GM12864 (cell line): ENCODE measurements around the gene SLC2A1.

ENCODE experiments used
- DNase-seq: peaks from one replicate; pipeline ENCODE4 v3.0.0-alpha.2; 2011; ENCODE audit warnings: low read depth
- H3K4me3 ChIP-seq: 2 replicates; pipeline ENCODE4 v1.5.1; 2011; ENCODE audit warnings: mild to moderate bottlenecking, low read depth, low read length, control low read depth
- TF ChIP-seq, protein P1 (sequence below): IDR thresholded peaks from 2 replicates; pipeline ENCODE4 v1.5.1; 2011; ENCODE audit warnings: low read depth, mild to moderate bottlenecking, moderate library complexity, low read length, control low read depth, inconsistent platforms; ENCODE audit errors: missing control alignments

SLC2A1 gene

DNA sequence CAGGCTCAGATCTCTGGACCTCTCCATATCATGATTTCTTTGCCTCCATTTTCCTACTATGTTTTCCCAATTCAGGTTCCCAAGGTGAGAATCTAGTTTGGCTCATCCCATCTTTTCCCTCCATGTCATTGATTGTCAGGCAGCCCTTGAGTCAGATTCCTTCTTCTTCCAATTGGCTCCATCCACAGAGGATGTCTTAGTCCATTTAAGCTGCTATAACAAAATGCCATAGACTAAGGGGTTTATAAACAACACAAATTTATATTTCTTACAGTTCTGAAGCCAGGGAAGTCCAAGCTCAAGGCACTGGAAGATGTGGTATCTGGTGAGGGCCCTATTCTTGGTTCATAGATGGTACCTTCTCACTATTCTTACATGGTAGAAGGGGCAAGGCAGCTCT, 42.8 kb upstream of the SLC2A1 start:
- DNase-seq: no peak
- TF ChIP-seq, protein P1, sequence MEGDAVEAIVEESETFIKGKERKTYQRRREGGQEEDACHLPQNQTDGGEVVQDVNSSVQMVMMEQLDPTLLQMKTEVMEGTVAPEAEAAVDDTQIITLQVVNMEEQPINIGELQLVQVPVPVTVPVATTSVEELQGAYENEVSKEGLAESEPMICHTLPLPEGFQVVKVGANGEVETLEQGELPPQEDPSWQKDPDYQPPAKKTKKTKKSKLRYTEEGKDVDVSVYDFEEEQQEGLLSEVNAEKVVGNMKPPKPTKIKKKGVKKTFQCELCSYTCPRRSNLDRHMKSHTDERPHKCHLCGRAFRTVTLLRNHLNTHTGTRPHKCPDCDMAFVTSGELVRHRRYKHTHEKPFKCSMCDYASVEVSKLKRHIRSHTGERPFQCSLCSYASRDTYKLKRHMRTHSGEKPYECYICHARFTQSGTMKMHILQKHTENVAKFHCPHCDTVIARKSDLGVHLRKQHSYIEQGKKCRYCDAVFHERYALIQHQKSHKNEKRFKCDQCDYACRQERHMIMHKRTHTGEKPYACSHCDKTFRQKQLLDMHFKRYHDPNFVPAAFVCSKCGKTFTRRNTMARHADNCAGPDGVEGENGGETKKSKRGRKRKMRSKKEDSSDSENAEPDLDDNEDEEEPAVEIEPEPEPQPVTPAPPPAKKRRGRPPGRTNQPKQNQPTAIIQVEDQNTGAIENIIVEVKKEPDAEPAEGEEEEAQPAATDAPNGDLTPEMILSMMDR: no peak
- no peak overlapping the region for H3K4me3 ChIP-seq

DNA sequence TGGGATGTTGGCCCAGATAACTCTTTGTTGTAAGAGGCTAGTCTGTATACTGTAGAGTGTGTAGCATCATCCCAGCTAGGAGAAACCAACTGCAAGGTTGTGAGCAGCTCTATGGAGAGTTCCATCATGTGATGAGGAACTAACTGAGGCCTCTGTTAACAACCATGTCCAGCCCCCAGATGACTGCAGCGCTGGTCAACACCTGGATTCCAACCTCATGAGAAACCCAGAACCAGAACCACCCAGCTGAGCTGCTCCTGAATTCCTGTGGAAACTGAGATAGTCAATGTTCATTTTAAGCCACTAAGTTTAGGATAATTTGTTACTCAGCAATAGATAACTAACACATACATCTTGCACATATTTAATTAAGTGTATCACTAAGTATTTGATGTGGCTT, 41.6 kb upstream of the SLC2A1 start:
- H3K4me3 ChIP-seq: no peak overlapping the region
- DNase-seq: no peak
- TF ChIP-seq, protein P1: no peak

DNA sequence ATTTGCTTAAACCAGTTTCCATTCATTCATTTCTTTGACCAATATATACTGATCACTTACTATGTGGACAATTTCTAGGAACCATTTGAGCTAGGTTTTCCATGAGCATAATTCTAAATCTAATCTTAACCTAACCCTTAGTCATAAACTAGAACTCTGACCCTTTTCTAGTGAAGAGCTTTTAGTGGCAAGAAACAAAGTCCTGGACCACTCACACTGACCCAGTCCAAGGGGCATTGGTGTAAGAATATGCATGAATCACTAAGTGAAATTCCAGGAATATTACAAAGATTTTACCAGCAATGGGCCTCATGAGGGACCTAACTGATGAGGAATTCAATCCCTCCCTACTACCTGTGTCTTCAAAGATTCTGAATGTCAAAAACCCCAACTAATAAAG, 40.6 kb upstream of the SLC2A1 start:
- no peak for DNase-seq
- TF ChIP-seq, protein P1: no peak
- no peak overlapping the region for H3K4me3 ChIP-seq

DNA sequence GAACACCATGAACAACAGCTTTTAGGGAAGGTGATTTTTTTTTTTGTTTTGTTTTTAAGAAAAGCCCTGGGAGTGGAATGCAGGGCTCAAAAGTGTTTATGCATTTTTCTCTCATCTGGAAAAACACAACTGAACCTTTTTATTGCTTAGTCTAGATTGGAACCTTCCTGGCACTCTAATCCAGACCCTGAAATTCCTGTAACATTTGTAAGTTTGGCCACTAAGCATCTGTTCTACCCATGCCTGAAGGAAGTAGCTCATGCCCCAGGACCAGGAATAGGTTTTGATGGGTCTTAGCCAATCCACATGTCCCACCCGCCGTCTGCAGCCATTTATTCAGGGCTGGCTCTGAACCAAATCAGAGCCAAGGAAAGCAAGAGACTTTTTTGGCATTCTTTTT, 39.7 kb upstream of the SLC2A1 start:
- no peak for DNase-seq
- TF ChIP-seq, protein P1: no peak
- no peak overlapping the region for H3K4me3 ChIP-seq

DNA sequence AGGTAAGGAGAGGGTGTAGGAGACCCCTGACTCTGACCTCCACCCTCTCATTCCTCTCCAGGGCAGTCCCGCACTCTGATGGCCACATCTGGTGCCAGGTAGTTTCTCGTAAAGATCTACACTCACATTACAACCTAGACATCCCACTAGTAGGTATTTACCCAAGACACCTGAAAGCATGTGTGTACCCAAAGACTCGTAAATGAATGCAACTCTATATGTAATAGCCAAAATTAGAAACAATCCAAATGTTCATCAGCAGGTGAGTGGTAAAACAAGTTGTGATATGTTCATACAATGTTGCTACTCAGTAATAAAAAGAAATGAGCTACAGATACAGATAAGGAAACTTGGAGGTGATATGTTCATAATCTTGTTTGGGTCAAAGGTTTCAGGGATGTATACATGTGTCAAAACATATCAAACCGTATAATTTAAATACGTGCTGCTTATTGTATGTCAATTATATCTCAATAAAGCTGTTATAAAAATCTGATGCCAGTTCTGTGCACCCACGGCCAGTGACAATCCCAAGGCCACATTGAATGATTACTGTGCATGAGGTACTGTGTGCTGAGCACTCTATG, 37.8 kb upstream of the SLC2A1 start:
- DNase-seq: no peak
- TF ChIP-seq, protein P1: no peak
- H3K4me3 ChIP-seq: no peak overlapping the region

DNA sequence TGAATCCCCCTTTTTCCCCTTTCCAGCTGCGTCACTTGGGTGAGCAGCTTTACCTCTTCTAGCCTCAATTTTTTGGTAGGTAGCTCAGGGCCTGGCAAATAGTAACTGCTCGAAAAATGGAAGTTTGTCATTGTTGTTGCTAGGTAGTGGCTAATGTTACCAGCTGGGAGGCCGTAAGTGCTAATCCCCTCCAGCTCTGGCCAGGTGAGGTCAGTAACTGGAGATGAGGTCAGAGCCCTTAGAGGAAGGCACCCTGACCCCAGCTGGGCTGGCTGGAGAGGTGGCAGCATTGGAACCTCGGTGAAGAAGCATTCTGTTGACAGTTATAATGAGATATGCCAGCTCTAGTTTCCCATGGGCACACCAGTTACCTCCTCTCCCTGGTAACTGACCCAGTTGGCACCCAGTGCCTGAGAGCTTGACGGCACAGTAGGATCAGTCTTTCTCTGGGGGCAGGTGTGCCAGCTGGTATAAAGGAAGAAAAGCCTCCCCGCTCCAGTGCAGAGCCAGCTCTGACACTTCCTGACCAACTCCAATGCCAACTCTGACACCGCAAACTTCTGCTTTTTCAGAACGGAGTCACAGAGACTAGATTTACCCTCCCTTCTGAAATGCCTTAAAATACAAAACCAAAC, 35.0 kb upstream of the SLC2A1 start:
- DNase-seq: no peak
- TF ChIP-seq, protein P1: no peak

DNA sequence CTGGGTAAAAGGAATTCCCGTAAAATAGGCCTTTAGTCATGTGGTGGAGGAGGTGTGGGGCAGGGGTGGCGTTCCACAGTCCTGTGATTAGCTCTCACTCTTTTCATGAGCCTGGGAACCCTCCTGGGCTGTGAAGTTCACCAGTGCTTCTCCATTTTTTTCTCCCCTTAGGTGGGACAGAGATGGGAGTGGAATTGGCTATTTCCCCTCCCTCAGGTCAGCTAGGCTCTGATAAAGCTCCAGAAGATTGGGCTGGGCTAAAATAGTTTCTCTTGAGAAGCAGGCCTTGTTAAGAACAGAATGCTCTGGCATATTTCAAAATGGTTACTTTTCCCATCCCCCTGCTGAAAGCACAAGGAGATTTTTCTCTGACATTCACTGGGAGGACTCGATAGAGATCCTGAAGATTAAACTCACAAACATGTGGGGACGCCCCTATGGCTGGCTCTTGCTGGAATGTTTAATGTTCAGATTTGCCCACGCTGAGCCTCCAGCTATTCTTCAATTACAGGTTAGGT, 33.4 kb upstream of the SLC2A1 start:
- TF ChIP-seq, protein P1: no peak
- DNase-seq: no peak

More for the DNA sequence above, 35.0 kb upstream of the SLC2A1 start:
- H3K4me3 ChIP-seq: no peak overlapping the region

More for the DNA sequence above, 33.4 kb upstream of the SLC2A1 start:
- no peak overlapping the region for H3K4me3 ChIP-seq
